ENCODE measurements around the gene RCC1.

Gene RCC1

DNA sequence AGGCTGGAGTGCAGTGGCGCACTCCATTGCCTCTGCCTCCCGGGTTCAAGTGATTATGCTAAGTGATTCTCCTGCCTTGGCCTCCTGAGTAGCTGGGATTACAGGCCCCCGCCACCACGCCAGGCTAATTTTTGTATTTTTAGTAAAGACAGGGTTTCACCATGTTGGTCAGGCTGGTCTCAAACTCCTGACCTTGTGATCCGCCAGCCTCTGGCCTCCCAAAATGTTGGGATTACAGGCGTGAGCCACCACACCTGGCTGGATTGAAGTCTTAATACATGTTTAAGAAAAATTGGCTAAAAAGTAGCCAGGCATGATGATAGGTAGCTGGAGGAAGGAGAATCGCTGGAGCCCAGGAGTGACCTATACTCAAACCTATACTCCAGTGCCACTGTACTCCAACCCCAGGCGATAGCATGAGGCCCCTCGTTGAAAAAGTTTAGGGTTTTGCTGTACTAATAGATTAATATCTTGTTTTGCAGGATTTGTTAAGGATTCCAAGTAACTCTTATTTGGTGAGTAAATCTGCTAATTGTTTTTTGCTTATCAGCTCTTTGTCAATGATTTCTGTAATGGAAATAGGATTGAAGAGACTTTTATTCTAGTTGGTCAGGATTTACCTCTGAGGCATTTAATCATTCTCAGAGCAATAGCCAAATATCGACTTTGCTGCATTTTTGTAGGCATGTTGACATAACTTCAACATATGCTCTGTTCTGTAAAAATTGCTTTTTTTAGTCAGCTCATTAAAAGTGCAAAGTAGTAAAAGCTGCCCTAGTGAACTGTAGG, 2.0 kb downstream of the RCC1 start:
- Histone ChIP-seq H3F3A (ENCODE audit: insufficient read depth, low read length) (peaks cover 74% of the 10 kb centered on the region), H2AFZ (ENCODE audit: low read length) (no peak overlapping the region), H3K9me3 (replicated peaks; ENCODE audit: insufficient read depth, low read length) (no peaks in the 10 kb centered on the region), H3K4me3 (ENCODE audit: low read length) (peak overlapping the region; percentile 83), H3K4me1 (ENCODE audit: low read length) (peaks cover 23% of the 10 kb centered on the region), H3K4me2 (ENCODE audit: low read depth, low read length) (peak overlapping the region; percentile 89), H3K9me2 (replicated peaks; ENCODE audit: insufficient read depth, low read length) (no peaks in the 10 kb centered on the region), H3K79me2 (ENCODE audit: low read length) (peaks cover 56% of the 10 kb centered on the region), H3K9ac (ENCODE audit: low read length) (peak overlapping the region; percentile 87), H3K27me3 (replicated peaks; ENCODE audit: insufficient read depth, low read length) (no peaks in the 10 kb centered on the region), H3K36me3 (replicated peaks; ENCODE audit: insufficient read depth, low read length) (peaks cover 31% of the 10 kb centered on the region), H4K20me1 (ENCODE audit: insufficient read depth, low read length) (peaks cover 38% of the 10 kb centered on the region), H3K27ac (ENCODE audit: low read length) (peak overlapping the region; percentile 84)
- TF ChIP-seq, protein P1, sequence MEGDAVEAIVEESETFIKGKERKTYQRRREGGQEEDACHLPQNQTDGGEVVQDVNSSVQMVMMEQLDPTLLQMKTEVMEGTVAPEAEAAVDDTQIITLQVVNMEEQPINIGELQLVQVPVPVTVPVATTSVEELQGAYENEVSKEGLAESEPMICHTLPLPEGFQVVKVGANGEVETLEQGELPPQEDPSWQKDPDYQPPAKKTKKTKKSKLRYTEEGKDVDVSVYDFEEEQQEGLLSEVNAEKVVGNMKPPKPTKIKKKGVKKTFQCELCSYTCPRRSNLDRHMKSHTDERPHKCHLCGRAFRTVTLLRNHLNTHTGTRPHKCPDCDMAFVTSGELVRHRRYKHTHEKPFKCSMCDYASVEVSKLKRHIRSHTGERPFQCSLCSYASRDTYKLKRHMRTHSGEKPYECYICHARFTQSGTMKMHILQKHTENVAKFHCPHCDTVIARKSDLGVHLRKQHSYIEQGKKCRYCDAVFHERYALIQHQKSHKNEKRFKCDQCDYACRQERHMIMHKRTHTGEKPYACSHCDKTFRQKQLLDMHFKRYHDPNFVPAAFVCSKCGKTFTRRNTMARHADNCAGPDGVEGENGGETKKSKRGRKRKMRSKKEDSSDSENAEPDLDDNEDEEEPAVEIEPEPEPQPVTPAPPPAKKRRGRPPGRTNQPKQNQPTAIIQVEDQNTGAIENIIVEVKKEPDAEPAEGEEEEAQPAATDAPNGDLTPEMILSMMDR (IDR thresholded peaks at IDR 0.05; ENCODE audit: low read length), result no peak
- TF ChIP-seq EZH2 (optimal IDR thresholded peaks at IDR 0.05; ENCODE audit: low read depth, low read length) (no peak), EZH2phosphoT487 (IDR thresholded peaks at IDR 0.05; ENCODE audit: low read length) (no peak)
- DNase-seq, result no peak

DNA sequence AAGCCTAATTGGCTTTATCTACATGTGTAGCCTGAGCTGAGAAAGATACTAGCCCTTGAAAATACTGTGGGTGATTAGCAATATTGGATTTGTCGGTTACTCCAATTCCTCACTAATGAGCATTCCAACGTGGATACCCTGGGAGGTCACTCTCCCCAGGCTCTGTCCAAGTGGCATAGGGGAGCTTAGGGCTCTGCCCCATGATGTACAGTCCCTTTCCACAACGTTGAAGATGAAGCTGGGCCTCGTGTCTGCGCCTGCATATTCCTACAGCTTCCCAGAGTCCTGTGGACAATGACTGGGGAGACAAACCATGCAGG, 2.6 kb downstream of the RCC1 start:
- peaks cover 56% of the 10 kb centered on the region for H3K79me2 ChIP-seq (ENCODE audit: low read length)

DNA sequence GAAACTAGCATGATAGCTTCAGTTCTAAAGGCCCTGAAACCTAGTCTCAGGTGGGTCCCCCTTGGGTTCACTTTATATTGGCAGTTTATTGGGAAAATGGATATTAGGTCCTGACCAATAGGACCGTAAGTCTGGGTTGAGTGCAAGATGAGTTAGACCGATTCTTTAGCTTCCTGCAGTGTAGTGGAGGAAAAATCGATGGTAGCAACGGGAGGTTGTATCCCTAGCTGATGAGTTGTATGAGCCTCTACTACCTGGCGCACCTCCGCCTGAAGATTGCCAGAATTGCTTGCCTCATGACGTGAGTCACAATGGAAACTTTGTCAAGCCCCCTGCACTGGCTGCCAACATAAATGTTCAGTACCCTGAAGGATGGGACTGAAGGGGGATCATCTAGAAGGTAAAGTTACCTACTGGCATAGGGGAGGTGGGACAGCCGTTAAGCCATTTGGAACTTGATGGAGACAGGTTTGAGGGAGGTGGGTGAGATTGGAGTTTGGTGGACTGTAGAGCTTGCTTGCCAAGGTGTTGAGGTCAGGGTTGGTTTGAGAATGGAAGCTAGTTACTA, 3.9 kb downstream of the RCC1 start:
- H3K9ac ChIP-seq (ENCODE audit: low read length), result peak overlapping the region; percentile 87; the same call in 1 of the 2 replicates
- peak overlapping the region; percentile 89 for H3K4me2 ChIP-seq (ENCODE audit: low read depth, low read length)
- peaks cover 23% of the 10 kb centered on the region for H3K4me1 ChIP-seq (ENCODE audit: low read length)
- H3K27me3 ChIP-seq (replicated peaks; ENCODE audit: insufficient read depth, low read length), result no peaks in the 10 kb centered on the region
- no peak for DNase-seq
- no peaks in the 10 kb centered on the region for H3K9me2 ChIP-seq (replicated peaks; ENCODE audit: insufficient read depth, low read length)
- peaks cover 31% of the 10 kb centered on the region for H3K36me3 ChIP-seq (replicated peaks; ENCODE audit: insufficient read depth, low read length)
- H3K9me3 ChIP-seq (replicated peaks; ENCODE audit: insufficient read depth, low read length), result no peaks in the 10 kb centered on the region
- H3K4me3 ChIP-seq (ENCODE audit: low read length), result peak overlapping the region; percentile 12; the same call in 1 of the 2 replicates
- peaks cover 84% of the 10 kb centered on the region for H3F3A ChIP-seq (ENCODE audit: insufficient read depth, low read length)
- H2AFZ ChIP-seq (ENCODE audit: low read length), result no peak overlapping the region
- no peak for TF ChIP-seq EZH2phosphoT487 (IDR thresholded peaks at IDR 0.05; ENCODE audit: low read length)
- TF ChIP-seq, protein P1 (IDR thresholded peaks at IDR 0.05; ENCODE audit: low read length), result no peak
- no peak for TF ChIP-seq EZH2 (optimal IDR thresholded peaks at IDR 0.05; ENCODE audit: low read depth, low read length)
- peak overlapping the region; percentile 84 for H3K27ac ChIP-seq (ENCODE audit: low read length)
- H3K79me2 ChIP-seq (ENCODE audit: low read length), result peaks cover 56% of the 10 kb centered on the region
- peaks cover 39% of the 10 kb centered on the region for H4K20me1 ChIP-seq (ENCODE audit: insufficient read depth, low read length)

More for the DNA sequence above, 2.6 kb downstream of the RCC1 start:
- H3K27me3 ChIP-seq (replicated peaks; ENCODE audit: insufficient read depth, low read length), result no peaks in the 10 kb centered on the region
- H3K9ac ChIP-seq (ENCODE audit: low read length), result peak overlapping the region; percentile 87
- H3K9me2 ChIP-seq (replicated peaks; ENCODE audit: insufficient read depth, low read length), result no peaks in the 10 kb centered on the region
- peaks cover 38% of the 10 kb centered on the region for H4K20me1 ChIP-seq (ENCODE audit: insufficient read depth, low read length)
- no peak for TF ChIP-seq EZH2 (optimal IDR thresholded peaks at IDR 0.05; ENCODE audit: low read depth, low read length)
- no peak for TF ChIP-seq EZH2phosphoT487 (IDR thresholded peaks at IDR 0.05; ENCODE audit: low read length)
- TF ChIP-seq, protein P1 (IDR thresholded peaks at IDR 0.05; ENCODE audit: low read length), result no peak
- no peak for DNase-seq
- peak overlapping the region; percentile 89 for H3K4me2 ChIP-seq (ENCODE audit: low read depth, low read length)
- H3K27ac ChIP-seq (ENCODE audit: low read length), result peak overlapping the region; percentile 84
- H3F3A ChIP-seq (ENCODE audit: insufficient read depth, low read length), result peaks cover 76% of the 10 kb centered on the region
- no peaks in the 10 kb centered on the region for H3K9me3 ChIP-seq (replicated peaks; ENCODE audit: insufficient read depth, low read length)
- peaks cover 23% of the 10 kb centered on the region for H3K4me1 ChIP-seq (ENCODE audit: low read length)
- peaks cover 31% of the 10 kb centered on the region for H3K36me3 ChIP-seq (replicated peaks; ENCODE audit: insufficient read depth, low read length)
- H3K4me3 ChIP-seq (ENCODE audit: low read length), result peak overlapping the region; percentile 83
- H2AFZ ChIP-seq (ENCODE audit: low read length), result no peak overlapping the region

Data from MM.1S (cell line).